Brain microvascular endothelial cell (primary cell): ENCODE measurements around the gene RRN3.

Experiments
- DNase-seq: peaks from one replicate; pipeline ENCODE4 v3.0.0-alpha.2; 2020
- H3K27ac ChIP-seq: fragments of 250-450 bp; sonication (Bioruptor Pico); 2 replicates; pipeline ENCODE4 v1.5.1; 2020; ENCODE audit warnings: mild to moderate bottlenecking, moderate library complexity
- H3K27me3 ChIP-seq: fragments of 250-450 bp; sonication (Bioruptor Pico); replicated peaks from 2 replicates; pipeline ENCODE4 v1.5.1; 2020; ENCODE audit warnings: mild to moderate bottlenecking
- H3K36me3 ChIP-seq: fragments of 250-450 bp; sonication (Bioruptor Pico); replicated peaks from 2 replicates; pipeline ENCODE4 v1.5.1; 2020; ENCODE audit warnings: mild to moderate bottlenecking
- H3K4me3 ChIP-seq: 2 replicates; pipeline ENCODE4 v1.5.1; 2011; ENCODE audit warnings: low read depth, mild to moderate bottlenecking, control low read depth, low read length, moderate library complexity
- in situ Hi-C: cut with HindIII; loops from 2 replicates; pipeline ENCODE4 v1.10.0; 2017; ENCODE audit warnings: low sequenced_read_pairs, low pct_ligation_motif_present
- TF ChIP-seq, protein P1 (sequence below): IDR thresholded peaks from 2 replicates; pipeline ENCODE4 v1.5.1; 2011; ENCODE audit warnings: low read depth, mild to moderate bottlenecking, moderate library complexity, low read length, control low read depth, inconsistent platforms; ENCODE audit errors: missing control alignments

The RRN3 gene

DNA sequence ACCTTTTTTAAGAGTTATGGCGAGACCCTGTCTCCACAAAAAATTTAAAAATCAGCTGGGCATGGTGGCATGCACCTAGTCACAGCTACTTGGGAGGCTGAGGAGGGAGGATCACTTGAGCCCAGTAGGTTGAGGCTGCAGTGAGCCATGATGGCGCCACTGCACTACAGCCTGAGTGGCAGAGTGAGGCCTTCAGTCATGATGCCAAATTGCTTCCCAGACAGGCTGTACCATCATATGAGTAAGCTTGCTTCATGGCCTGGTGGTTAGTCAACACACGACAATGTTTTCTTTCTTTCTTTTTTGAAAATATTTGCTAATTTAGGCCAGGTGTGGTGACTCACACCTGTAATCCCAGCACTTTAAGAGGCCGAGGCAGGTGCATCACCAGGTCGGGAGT lies 50.7 kb downstream of the RRN3 start:
- Histone ChIP-seq H3K27ac (no peak overlapping the region), H3K4me3 (no peak overlapping the region), H3K36me3 (peaks cover 52% of the 10 kb centered on the region), H3K27me3 (no peaks in the 10 kb centered on the region)
- no peak for DNase-seq
- in situ Hi-C loops, result no loop called here
- TF ChIP-seq, protein P1, sequence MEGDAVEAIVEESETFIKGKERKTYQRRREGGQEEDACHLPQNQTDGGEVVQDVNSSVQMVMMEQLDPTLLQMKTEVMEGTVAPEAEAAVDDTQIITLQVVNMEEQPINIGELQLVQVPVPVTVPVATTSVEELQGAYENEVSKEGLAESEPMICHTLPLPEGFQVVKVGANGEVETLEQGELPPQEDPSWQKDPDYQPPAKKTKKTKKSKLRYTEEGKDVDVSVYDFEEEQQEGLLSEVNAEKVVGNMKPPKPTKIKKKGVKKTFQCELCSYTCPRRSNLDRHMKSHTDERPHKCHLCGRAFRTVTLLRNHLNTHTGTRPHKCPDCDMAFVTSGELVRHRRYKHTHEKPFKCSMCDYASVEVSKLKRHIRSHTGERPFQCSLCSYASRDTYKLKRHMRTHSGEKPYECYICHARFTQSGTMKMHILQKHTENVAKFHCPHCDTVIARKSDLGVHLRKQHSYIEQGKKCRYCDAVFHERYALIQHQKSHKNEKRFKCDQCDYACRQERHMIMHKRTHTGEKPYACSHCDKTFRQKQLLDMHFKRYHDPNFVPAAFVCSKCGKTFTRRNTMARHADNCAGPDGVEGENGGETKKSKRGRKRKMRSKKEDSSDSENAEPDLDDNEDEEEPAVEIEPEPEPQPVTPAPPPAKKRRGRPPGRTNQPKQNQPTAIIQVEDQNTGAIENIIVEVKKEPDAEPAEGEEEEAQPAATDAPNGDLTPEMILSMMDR, result no peak

DNA sequence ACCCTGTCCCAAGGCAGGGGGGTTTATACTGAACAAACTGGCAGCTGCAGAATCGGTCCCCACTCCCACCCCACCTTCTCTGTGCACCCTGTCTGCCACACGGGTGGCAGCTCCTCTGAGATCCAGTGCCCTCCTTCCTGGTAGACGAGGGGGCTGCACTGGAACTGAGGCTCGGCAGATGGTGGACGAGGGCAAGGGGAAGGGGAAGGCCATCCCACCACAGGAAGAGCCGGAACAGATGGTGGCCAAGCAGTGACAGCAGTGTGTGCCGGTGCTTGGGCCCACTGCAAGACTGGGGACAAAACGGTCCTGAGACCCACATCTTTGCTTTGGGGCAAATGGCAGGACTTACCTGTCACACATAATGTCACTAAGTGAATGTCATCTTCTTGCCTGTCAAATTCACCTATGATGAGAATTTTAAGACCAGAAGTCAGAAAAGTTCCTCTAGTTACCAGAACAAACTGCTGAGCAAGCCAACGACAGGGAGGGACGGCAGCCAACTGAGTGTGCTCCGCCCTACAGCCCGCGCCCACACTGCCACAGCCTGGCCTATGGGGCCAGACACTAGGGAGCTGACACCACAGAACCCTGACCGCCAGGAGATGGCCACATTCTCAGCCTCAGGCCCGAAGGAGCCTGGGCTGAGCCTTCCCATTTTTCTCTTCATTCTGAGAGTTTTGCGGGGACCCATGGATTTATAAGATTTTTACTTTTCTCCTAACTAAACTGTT lies 52.6 kb downstream of the RRN3 start:
- TF ChIP-seq, protein P1, result no peak
- peak; percentile 26 for DNase-seq
- in situ Hi-C loops, result no loop called here
- Histone ChIP-seq H3K4me3 (no peak overlapping the region), H3K27ac (no peak overlapping the region), H3K36me3 (peaks cover 62% of the 10 kb centered on the region), H3K27me3 (no peaks in the 10 kb centered on the region)

DNA sequence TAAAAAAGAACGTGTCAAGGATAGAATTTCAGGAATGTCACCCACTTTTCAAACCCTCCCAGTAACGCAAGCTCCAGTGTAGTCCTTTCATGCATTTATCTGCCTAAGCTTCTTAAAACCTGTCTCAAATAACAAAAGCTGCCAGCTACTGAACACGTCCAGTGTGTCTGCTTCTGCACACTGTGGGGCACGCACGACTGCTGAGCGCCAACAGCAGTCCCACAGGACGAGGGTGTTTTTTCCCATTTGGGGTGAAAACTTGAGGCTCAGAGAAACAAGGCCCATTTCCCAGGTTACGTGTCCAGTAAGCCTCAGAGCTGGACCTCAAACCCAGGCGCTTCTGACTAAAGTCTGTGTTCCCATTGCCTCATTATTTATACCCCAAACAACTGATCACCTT lies 55.4 kb downstream of the RRN3 start:
- in situ Hi-C loops, result no loop called here
- DNase-seq, result no peak
- TF ChIP-seq, protein P1, result no peak
- no peaks in the 10 kb centered on the region for H3K27me3 ChIP-seq
- H3K4me3 ChIP-seq, result no peak overlapping the region
- H3K36me3 ChIP-seq, result peaks cover 78% of the 10 kb centered on the region
- H3K27ac ChIP-seq, result no peak overlapping the region

DNA sequence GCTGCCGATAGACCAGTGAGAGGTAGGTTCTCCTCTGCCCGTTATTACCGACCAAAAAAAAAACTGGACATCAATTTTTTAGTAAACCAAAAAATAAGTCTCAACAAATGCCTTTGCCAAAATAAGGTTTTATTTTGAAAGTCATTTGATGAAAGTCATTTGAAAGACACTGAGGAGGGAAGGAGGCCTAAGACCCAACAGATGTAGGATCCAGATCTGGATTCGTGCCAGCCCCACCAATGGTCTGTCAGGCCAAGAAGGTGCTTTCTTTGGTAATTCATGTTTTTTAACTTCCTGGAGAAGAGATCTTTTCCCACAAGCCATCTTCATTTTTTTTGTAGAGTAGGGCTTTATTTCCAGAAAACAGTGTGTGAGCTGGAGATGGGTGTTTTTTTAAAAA lies 56.3 kb downstream of the RRN3 start:
- Histone ChIP-seq H3K27ac (no peak overlapping the region), H3K4me3 (no peak overlapping the region), H3K36me3 (peaks cover 87% of the 10 kb centered on the region), H3K27me3 (no peaks in the 10 kb centered on the region)
- in situ Hi-C loops, result no loop called here
- TF ChIP-seq, protein P1, result no peak
- DNase-seq, result no peak

DNA sequence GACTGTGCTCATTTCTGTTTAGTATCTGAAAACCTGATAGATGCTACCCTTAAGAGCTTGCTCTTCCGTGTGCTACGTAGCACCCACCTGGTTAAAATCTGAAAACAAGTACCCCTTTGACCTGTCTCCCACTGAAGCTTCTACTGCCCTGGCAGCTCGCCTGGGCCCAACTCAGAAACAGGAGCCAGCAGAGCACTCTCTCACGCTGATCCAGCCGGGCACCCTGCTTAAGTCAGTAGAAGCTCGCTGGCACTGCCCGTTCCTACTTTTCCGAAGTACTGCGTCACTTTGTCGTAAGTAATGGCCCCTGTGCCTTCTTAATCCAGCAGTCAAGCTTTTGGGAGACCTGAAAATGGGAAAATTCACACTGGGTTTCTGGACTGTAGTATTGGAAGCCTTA lies 57.1 kb downstream of the RRN3 start:
- Histone ChIP-seq H3K4me3 (no peak overlapping the region), H3K27ac (no peak overlapping the region), H3K27me3 (no peaks in the 10 kb centered on the region), H3K36me3 (peaks cover 95% of the 10 kb centered on the region)
- DNase-seq, result no peak
- in situ Hi-C loops, result no loop called here
- TF ChIP-seq, protein P1, result no peak
